Endometrial microvascular endothelial cells (primary cell): ENCODE data around the gene LGALS8. TPM values are rescaled to one million over a fixed set of nuclear protein-coding genes. Genes with fewer than 3 reads are reported as not detected.

Experiments
- in situ Hi-C: cut with HindIII; loops from 2 replicates; pipeline ENCODE4 v1.10.0; 2017; ENCODE audit warnings: low sequenced_read_pairs, low pct_unique_long_range_greater_than_20kb; ENCODE audit errors: inconsistent ontology term
- total RNA-seq: library from RNA; depleted of rRNA; stranded (reverse); fragments of >200 nt; gene quantifications from one replicate; pipeline ENCODE4 v1.2.3, GENCODE V29; 2015; ENCODE audit errors: inconsistent ontology term

The LGALS8 gene
- 70.7 TPM for total RNA-seq

- in situ Hi-C loops: no loop called here
Measured at GRCh38 chr1:236523704-236524141, at the start of gene LGALS8. LGALS8 (plus strand) TSS chr1:236523982; CDS start chr1:236526071, 2,089 bp downstream.

- in situ Hi-C loops: loop anchor here (25.0 kb wide), 1 partner anchor 339 kb away; the partner anchor contains the start of gene GPR137B
Measured at GRCh38 chr1:236476019-236476418, 47.8 kb upstream of the LGALS8 start.

- in situ Hi-C loops: loop anchor here (25.0 kb wide), 1 partner anchor 344 kb away; the partner anchor contains the start of gene GPR137B
Measured at GRCh38 chr1:236480758-236481436, 42.9 kb upstream of the LGALS8 start.

- in situ Hi-C loops: loop anchor here (25.0 kb wide), 1 partner anchor 347 kb away; the partner anchor contains the start of gene GPR137B
Measured at GRCh38 chr1:236484310-236484971, 39.3 kb upstream of the LGALS8 start.

GRCh38 chr1:236486356-236487002 is 37.3 kb upstream of the LGALS8 start:
- in situ Hi-C loops: loop anchor here (25.0 kb wide), 1 partner anchor 349 kb away; the partner anchor contains the start of gene GPR137B

- in situ Hi-C loops: loop anchor here (25.0 kb wide), 1 partner anchor 352 kb away; the partner anchor contains the start of gene GPR137B
Measured at GRCh38 chr1:236489161-236489560, 34.6 kb upstream of the LGALS8 start.

- in situ Hi-C loops: loop anchor here (25.0 kb wide), 1 partner anchor 353 kb away; the partner anchor contains the start of gene GPR137B
Measured at GRCh38 chr1:236489710-236490377, 33.9 kb upstream of the LGALS8 start.

GRCh38 chr1:236491469-236492136 is 32.2 kb upstream of the LGALS8 start:
- in situ Hi-C loops: loop anchor here (25.0 kb wide), 1 partner anchor 354 kb away; the partner anchor contains the start of gene GPR137B

- in situ Hi-C loops: loop anchor here (25.0 kb wide), 1 partner anchor 355 kb away; the partner anchor contains the start of gene GPR137B
Measured at GRCh38 chr1:236492378-236492777, 31.4 kb upstream of the LGALS8 start.

- in situ Hi-C loops: loop anchor here (25.0 kb wide), 1 partner anchor 357 kb away; the partner anchor contains the start of gene GPR137B
Measured at GRCh38 chr1:236494082-236494481, 29.7 kb upstream of the LGALS8 start.

- in situ Hi-C loops: loop anchor here (25.0 kb wide), 1 partner anchor 358 kb away; the partner anchor contains the start of gene GPR137B
Measured at GRCh38 chr1:236494586-236495466, 29.0 kb upstream of the LGALS8 start.

GRCh38 chr1:236495467-236496112 is 28.2 kb upstream of the LGALS8 start:
- in situ Hi-C loops: loop anchor here (25.0 kb wide), 1 partner anchor 358 kb away; the partner anchor contains the start of gene GPR137B

GRCh38 chr1:236497908-236498307 is 25.9 kb upstream of the LGALS8 start:
- in situ Hi-C loops: loop anchor here (25.0 kb wide), 1 partner anchor 361 kb away; the partner anchor contains the start of gene GPR137B

GRCh38 chr1:236501093-236501492 is 22.7 kb upstream of the LGALS8 start:
- in situ Hi-C loops: no loop called here

- in situ Hi-C loops: no loop called here
Measured at GRCh38 chr1:236502579-236502971, 21.2 kb upstream of the LGALS8 start.

GRCh38 chr1:236502972-236503639 is 20.7 kb upstream of the LGALS8 start:
- in situ Hi-C loops: no loop called here
